ENCODE results near the gene ARHGAP32. TPM values are rescaled to one million over a fixed set of nuclear protein-coding genes. Genes with fewer than 3 reads are reported as not detected.

ARHGAP32 gene
- total RNA-seq, 6 donors from 2014 or later: 19.9 to 51.3 (median 29.5) TPM

GRCh38 chr11:129034001-129034400, 158.1 kb downstream of the ARHGAP32 start:
- Histone ChIP-seq H3K27ac (no peak overlapping the region), H3K4me3 (no peak overlapping the region), H3K4me1 (no peaks in the 10 kb centered on the region), H3K27me3 (no peaks in the 10 kb centered on the region), H3K36me3 (no peaks in the 10 kb centered on the region), H3K9me3 (no peaks in the 10 kb centered on the region)
- 83 to 87% methylated on average over 1 of the region's 1 CpG for WGBS, 2 donors
- TF ChIP-seq CTCF (IDR thresholded peaks at IDR 0.05) (no peak), EP300 (IDR thresholded peaks at IDR 0.05) (no peak), POLR2A (IDR thresholded peaks at IDR 0.05) (no peak), POLR2AphosphoS5 (IDR thresholded peaks at IDR 0.05) (no peak)
- ATAC-seq (ENCODE audit: low FRiP score in 2 of 2) (no peak), DNase-seq (no peak)

- H3K27ac ChIP-seq: peak overlapping the region in 3 of 4 donors; percentile 36 to 44 (median 38)
- no peaks in the 10 kb centered on the region for H3K36me3 ChIP-seq
- WGBS, 2 donors: 59 to 63% methylated on average over 2 of the region's 2 CpGs
- no peaks in the 10 kb centered on the region for H3K27me3 ChIP-seq
- peak overlapping the region in 1 of 4 donors; percentile 5 for H3K4me3 ChIP-seq
- ATAC-seq (ENCODE audit: low FRiP score in 2 of 2) (peak; percentile 46 to 92), DNase-seq (peak in 1 of 2 donors; percentile 82)
- no peak for TF ChIP-seq CTCF (IDR thresholded peaks at IDR 0.05)
- TF ChIP-seq POLR2A (IDR thresholded peaks at IDR 0.05): peak in 2 of 4 donors; percentile 23 to 29
- H3K9me3 ChIP-seq: no peaks in the 10 kb centered on the region
- H3K4me1 ChIP-seq: no peaks in the 10 kb centered on the region
These were observed 168.0 kb downstream of the ARHGAP32 start for GRCh38 chr11:129023968-129024676.

GRCh38 chr11:129021295-129021694, 170.8 kb downstream of the ARHGAP32 start:
- WGBS, 2 donors: 69 to 70% methylated on average over 1 of the region's 1 CpG

GRCh38 chr11:129018991-129019390, 173.1 kb downstream of the ARHGAP32 start:
- H3K4me1 ChIP-seq: no peaks in the 10 kb centered on the region
- DNase-seq (no peak), ATAC-seq (ENCODE audit: low FRiP score in 2 of 2) (no peak)
- H3K9me3 ChIP-seq: no peaks in the 10 kb centered on the region
- no peaks in the 10 kb centered on the region for H3K36me3 ChIP-seq
- no peak overlapping the region for H3K27ac ChIP-seq
- WGBS, 2 donors: 88% methylated on average over 2 of the region's 2 CpGs
- H3K4me3 ChIP-seq: no peak overlapping the region
- H3K27me3 ChIP-seq: no peaks in the 10 kb centered on the region
- TF ChIP-seq CTCF (IDR thresholded peaks at IDR 0.05) (no peak), POLR2A (IDR thresholded peaks at IDR 0.05) (no peak), EP300 (IDR thresholded peaks at IDR 0.05) (no peak)

More at GRCh38 chr11:129021295-129021694, 170.8 kb downstream of the ARHGAP32 start:
- Histone ChIP-seq H3K4me1 (no peaks in the 10 kb centered on the region), H3K9me3 (no peaks in the 10 kb centered on the region), H3K27ac (no peak overlapping the region), H3K36me3 (no peaks in the 10 kb centered on the region), H3K27me3 (no peaks in the 10 kb centered on the region), H3K4me3 (no peak overlapping the region)
- no peak for TF ChIP-seq CTCF (IDR thresholded peaks at IDR 0.05)
- TF ChIP-seq POLR2A (IDR thresholded peaks at IDR 0.05): no peak
- TF ChIP-seq POLR2AphosphoS5 (IDR thresholded peaks at IDR 0.05): no peak
- no peak for DNase-seq
- no peak for ATAC-seq (ENCODE audit: low FRiP score in 2 of 2)

- no peaks in the 10 kb centered on the region for H3K9me3 ChIP-seq
- DNase-seq (no peak), ATAC-seq (ENCODE audit: low FRiP score in 2 of 2) (no peak)
- no peak overlapping the region for H3K27ac ChIP-seq
- no peaks in the 10 kb centered on the region for H3K4me1 ChIP-seq
- no peaks in the 10 kb centered on the region for H3K27me3 ChIP-seq
- no peak for TF ChIP-seq EP300 (IDR thresholded peaks at IDR 0.05)
- no peak for TF ChIP-seq POLR2AphosphoS5 (IDR thresholded peaks at IDR 0.05)
- TF ChIP-seq POLR2A (IDR thresholded peaks at IDR 0.05): no peak
- TF ChIP-seq CTCF (IDR thresholded peaks at IDR 0.05): no peak
- no peak overlapping the region for H3K4me3 ChIP-seq
- 78 to 86% methylated on average over 2 of the region's 2 CpGs for WGBS, 2 donors
- no peaks in the 10 kb centered on the region for H3K36me3 ChIP-seq
These were observed 174.0 kb downstream of the ARHGAP32 start for GRCh38 chr11:129018126-129018525.

Measured in upper lobe of left lung (tissue), 6 donors.